OCI-LY7 (cell line): Measurements from ENCODE around the gene SH2D3A.

Experiments
- CTCF ChIP-seq: fragments of 200-600 bp; sonication (generic); conservative IDR thresholded peaks from 2 replicates; pipeline ENCODE4 v1.5.1; 2014; ENCODE audit warnings: mild to moderate bottlenecking, antibody characterized with exemption, low read length, moderate library complexity, mixed read lengths
- EZH2phosphoT487 ChIP-seq: fragments of 200-600 bp; sonication (generic); IDR thresholded peaks from 2 replicates; pipeline ENCODE4 v1.6.1; 2018; ENCODE audit warnings: low read depth, borderline replicate concordance, mild to moderate bottlenecking, mixed run types, antibody characterized with exemption, low read length, moderate library complexity, mixed read lengths

- no peak for TF ChIP-seq CTCF
- no peak for TF ChIP-seq EZH2phosphoT487
Observed at GRCh38 chr19:6787393-6787792, 20.2 kb upstream of the SH2D3A start.
